NCI-H748 (cell line): ENCODE results near the gene VSTM2B.

Experiments used
- DNase-seq: peaks from one replicate; lab custom pipeline; 2025; ENCODE audit not compliant: unreplicated experiment; lab: John Stamatoyannopoulos, UW

Gene VSTM2B

GRCh38 chr19:29563486-29564101 is 37.8 kb downstream of the VSTM2B start:
- DNase-seq = no peak

GRCh38 chr19:29564574-29565005 is 38.8 kb downstream of the VSTM2B start:
- DNase-seq = no peak

GRCh38 chr19:29565171-29565570 is 39.4 kb downstream of the VSTM2B start:
- DNase-seq = no peak

- no peak for DNase-seq
Measured at GRCh38 chr19:29566496-29567054, 40.8 kb downstream of the VSTM2B start.

- DNase-seq = no peak
Measured at GRCh38 chr19:29567366-29567915, 41.6 kb downstream of the VSTM2B start.

- DNase-seq = no peak
Measured at GRCh38 chr19:29568036-29569025, 42.5 kb downstream of the VSTM2B start.

GRCh38 chr19:29569038-29569911 is 43.5 kb downstream of the VSTM2B start:
- DNase-seq = no peak

- no peak for DNase-seq
Measured at GRCh38 chr19:29571181-29571580, 45.4 kb downstream of the VSTM2B start.

GRCh38 chr19:29573486-29573885 is 47.7 kb downstream of the VSTM2B start:
- DNase-seq = no peak

GRCh38 chr19:29574510-29574909 is 48.7 kb downstream of the VSTM2B start:
- no peak for DNase-seq

- no peak for DNase-seq
Measured at GRCh38 chr19:29576046-29576606, 50.3 kb downstream of the VSTM2B start.

- no peak for DNase-seq
Measured at GRCh38 chr19:29576761-29577648, 51.2 kb downstream of the VSTM2B start.

GRCh38 chr19:29577649-29577963 is 51.8 kb downstream of the VSTM2B start:
- no peak for DNase-seq

- no peak for DNase-seq
Measured at GRCh38 chr19:29578349-29578748, 52.6 kb downstream of the VSTM2B start.

- DNase-seq = no peak
Measured at GRCh38 chr19:29579308-29579910, 53.6 kb downstream of the VSTM2B start.

- no peak for DNase-seq
Measured at GRCh38 chr19:29581398-29581797, 55.6 kb downstream of the VSTM2B start.

GRCh38 chr19:29583196-29583999 is 57.6 kb downstream of the VSTM2B start:
- DNase-seq = no peak

GRCh38 chr19:29586401-29586800 is 60.6 kb downstream of the VSTM2B start:
- DNase-seq = no peak
